Thyroid gland (tissue), 4 donors: ENCODE measurements around the gene STKLD1. TPM values are rescaled to one million over a fixed set of nuclear protein-coding genes. Genes with fewer than 3 reads are reported as not detected.
"Not testable (repeated sequence)": the region's sequence is repeated elsewhere in the genome, so short reads cannot be mapped to it uniquely, and the experiment has no call there.

Source experiments
- DNase-seq, 2 donors: peaks; one replicate each; pipeline ENCODE4 v3.0.0-alpha.2; 2019
- H3K27ac ChIP-seq, 3 donors: fragments of 200-600 bp; sonication (generic); 1 replicate in 2 of 3; 2 replicates in 1 of 3; pipeline ENCODE4 v1.5.1; 2016 to 2019; ENCODE audit warnings: mild to moderate bottlenecking in 1 of 3, moderate library complexity in 1 of 3
- H3K27me3 ChIP-seq: fragments of 200-600 bp; sonication (generic); one replicate; pipeline ENCODE4 v1.5.1; 2019
- H3K36me3 ChIP-seq, 2 donors: fragments of 200-600 bp; sonication (generic); one replicate each; pipeline ENCODE4 v1.5.1; 2016 to 2019
- H3K4me1 ChIP-seq, 2 donors: fragments of 200-600 bp; sonication (generic); one replicate each; pipeline ENCODE4 v1.5.1; 2017 to 2019
- H3K4me3 ChIP-seq, 3 donors: fragments of 200-600 bp; sonication (generic); replicated peaks in 1 of 3; 1 replicate in 2 of 3; 2 replicates in 1 of 3; pipeline ENCODE4 v1.5.1; 2016; ENCODE audit warnings: mild to moderate bottlenecking in 1 of 3
- H3K9me3 ChIP-seq: fragments of 200-600 bp; sonication (generic); one replicate; pipeline ENCODE4 v1.5.1; 2017
- CTCF ChIP-seq, 6 experiments: fragments of 200-600 bp in 3 of 6; fragments of 450-650 bp in 3 of 6; sonication (generic) in 3 of 6; IDR thresholded peaks; one replicate each; pipeline ENCODE4 v1.5.1; 2016 to 2019; ENCODE audit warnings: antibody characterized with exemption in 6 of 6, mild to moderate bottlenecking in 2 of 6, inconsistent platforms in 1 of 6, moderate library complexity in 1 of 6
- POLR2A ChIP-seq, 2 donors: fragments of 450-650 bp; IDR thresholded peaks; one replicate each; pipeline ENCODE4 v1.6.1; 2017; ENCODE audit warnings: antibody characterized with exemption in 2 of 2, mild to moderate bottlenecking in 2 of 2, moderate library complexity in 1 of 2
- WGBS, 2 donors: methylation state at CpG; one replicate each; pipeline ENCODE4 v1.1.5; 2017; 5-methylcytosine and 5-hydroxymethylcytosine counted together
- intact Hi-C: fragments of 100-400 bp; cut with DNase I; formaldehyde crosslinking; loops from one replicate; pipeline ENCODE4 v1.15.1; 2023
- total RNA-seq, 4 donors: library from RNA; depleted of rRNA; stranded (reverse); fragments of >200 nt; gene quantifications; one replicate each; pipeline ENCODE4 v1.2.3, GENCODE V29; 2016

Gene STKLD1
- total RNA-seq, 4 donors from 2014 or later: 1.6 to 2.2 TPM; not detected in 2

GRCh38 chr9:133334161-133334560, 42.0 kb upstream of the STKLD1 start:
- Histone ChIP-seq H3K36me3 (peaks cover 39 to 40% of the 10 kb centered on the region in 2 donors), H3K9me3 (no peaks in the 10 kb centered on the region), H3K27ac (no peak overlapping the region), H3K27me3 (no peaks in the 10 kb centered on the region), H3K4me3 (no peak overlapping the region), H3K4me1 (peaks cover 16 to 21% of the 10 kb centered on the region in 2 donors)
- 94 to 97% methylated on average over 6 of the region's 6 CpGs for WGBS, 2 donors
- DNase-seq: no peak
- intact Hi-C loops: loop anchor here (5.0 kb wide), 1 partner anchor 147 kb away; no protein-coding TSS in a partner anchor
- TF ChIP-seq POLR2A (IDR thresholded peaks at IDR 0.05) (no peak), CTCF (IDR thresholded peaks at IDR 0.05) (no peak)

GRCh38 chr9:133334888-133335287, 41.3 kb upstream of the STKLD1 start:
- H3K4me3 ChIP-seq: peak overlapping the region in 1 of 3 donors; percentile 90
- WGBS, 2 donors: 82% methylated on average over 11 of the region's 11 CpGs
- not testable (repeated sequence) for H3K9me3 ChIP-seq, H3K27me3 ChIP-seq, DNase-seq, H3K27ac ChIP-seq
- peaks cover 16 to 21% of the 10 kb centered on the region in 2 donors for H3K4me1 ChIP-seq
- intact Hi-C loops: loop anchor here (5.0 kb wide), 2 partner anchors 42 to 148 kb away; partner anchors contain the start of genes STKLD1 and SURF4
- peaks cover 39 to 44% of the 10 kb centered on the region in 2 donors for H3K36me3 ChIP-seq

GRCh38 chr9:133335924-133336811, 40.0 kb upstream of the STKLD1 start, which contains the start of gene SURF6:
Gene SURF6, minus strand, starts transcription at chr9:133336188. Its CDS starts 56 bp downstream, at chr9:133336132.
- intact Hi-C loops: loop anchor here (5.0 kb wide), 1 partner anchor 41 kb away; the partner anchor contains the start of genes STKLD1 and SURF4
- WGBS, 2 donors: 2 to 5% methylated on average over 48 to 54 of the region's 70 CpGs
- Histone ChIP-seq H3K27ac (peak within 1 kb of the TSS in 2 of 3 donors; percentile 50 to 71), H3K36me3 (peaks cover 33 to 40% of the 10 kb centered on the region in 2 donors), H3K27me3 (no peaks in the 10 kb centered on the region), H3K4me3 (peak within 1 kb of the TSS; percentile 81 to 91 (median 90)), H3K4me1 (peaks cover 16 to 21% of the 10 kb centered on the region in 2 donors), H3K9me3 (no peaks in the 10 kb centered on the region)
- DNase-seq: peak; percentile 88 to 92
- TF ChIP-seq CTCF (IDR thresholded peaks at IDR 0.05) (peak in 1 of 6 experiments; percentile 31), POLR2A (IDR thresholded peaks at IDR 0.05) (peak in 1 of 2 donors; percentile 71)

- H3K27ac ChIP-seq: no peak overlapping the region
- WGBS, 2 donors: 83 to 84% methylated on average over 5 of the region's 5 CpGs
- peaks cover 23 to 27% of the 10 kb centered on the region in 2 donors for H3K36me3 ChIP-seq
- H3K27me3 ChIP-seq: no peaks in the 10 kb centered on the region
- DNase-seq: no peak
- TF ChIP-seq CTCF (IDR thresholded peaks at IDR 0.05) (no peak), POLR2A (IDR thresholded peaks at IDR 0.05) (no peak)
- intact Hi-C loops: loop anchor here (5.0 kb wide), 1 partner anchor 38 kb away; the partner anchor contains the start of genes STKLD1 and SURF4
- no peaks in the 10 kb centered on the region for H3K9me3 ChIP-seq
- peaks cover 11 to 13% of the 10 kb centered on the region in 2 donors for H3K4me1 ChIP-seq
- H3K4me3 ChIP-seq: no peak overlapping the region
Observed at GRCh38 chr9:133339641-133340040, 36.5 kb upstream of the STKLD1 start.

- Histone ChIP-seq H3K27ac (no peak overlapping the region), H3K4me3 (no peak overlapping the region), H3K4me1 (peaks cover 5 to 7% of the 10 kb centered on the region in 2 donors), H3K36me3 (peaks cover 29% of the 10 kb centered on the region in 2 donors), H3K27me3 (no peaks in the 10 kb centered on the region), H3K9me3 (no peaks in the 10 kb centered on the region)
- intact Hi-C loops: no loop called here
- TF ChIP-seq CTCF (IDR thresholded peaks at IDR 0.05) (no peak), POLR2A (IDR thresholded peaks at IDR 0.05) (no peak)
- WGBS, 2 donors: 67 to 90% methylated on average over 3 of the region's 3 CpGs
- no peak for DNase-seq
Observed at GRCh38 chr9:133340256-133340655, 35.9 kb upstream of the STKLD1 start.
